Kidney (tissue), 14 donors: ENCODE data around the gene APOLD1. TPM values are rescaled to one million over a fixed set of nuclear protein-coding genes. Genes with fewer than 3 reads are reported as not detected.

Source experiments
- DNase-seq, 5 donors: peaks; one replicate each; pipeline ENCODE4 v3.0.0-alpha.2; 2013 to 2020
- FAIRE-seq: peaks from 2 replicates; lab custom pipeline; 2012; peaks lifted over from hg19 to GRCh38; lab: Jason Lieb, UNC
- H3K27ac ChIP-seq, 2 donors: one replicate each; pipeline ENCODE4 v1.7.0; 2013; ENCODE audit warnings: low read depth in 2 of 2, low read length in 2 of 2, inconsistent platforms in 1 of 2
- H3K27me3 ChIP-seq: one replicate; pipeline ENCODE4 v1.7.1; 2013; ENCODE audit warnings: low read length, inconsistent platforms; ENCODE audit not compliant: control insufficient read depth, insufficient read depth
- H3K36me3 ChIP-seq, 3 donors: one replicate each; pipeline versions ENCODE4 v1.7.0 to v1.7.1; 2013; ENCODE audit warnings: low read length in 3 of 3, control low read depth in 1 of 3, inconsistent platforms in 1 of 3; ENCODE audit not compliant: insufficient read depth in 3 of 3, control insufficient read depth in 2 of 3
- H3K4me1 ChIP-seq, 3 donors: one replicate each; pipeline versions ENCODE4 v1.7.0 to v1.7.1; 2013; ENCODE audit warnings: low read length in 3 of 3, inconsistent platforms in 1 of 3, low read depth in 1 of 3; ENCODE audit not compliant: control insufficient read depth in 2 of 3, insufficient read depth in 2 of 3
- H3K4me3 ChIP-seq, 3 donors: one replicate each; pipeline versions ENCODE4 v1.7.0 to v1.8.1; 2013; ENCODE audit warnings: low read length in 3 of 3, control low read depth in 1 of 3, inconsistent platforms in 1 of 3
- H3K9ac ChIP-seq, 3 donors: one replicate each; pipeline versions ENCODE4 v1.7.0 to v1.7.1; 2013; ENCODE audit warnings: low read length in 3 of 3, control low read depth in 1 of 3, inconsistent platforms in 1 of 3
- H3K9me3 ChIP-seq, 3 donors: one replicate each; pipeline versions ENCODE4 v1.7.0 to v1.7.1; 2013; ENCODE audit warnings: low read length in 3 of 3, control low read depth in 1 of 3, inconsistent platforms in 1 of 3; ENCODE audit not compliant: control insufficient read depth in 2 of 3, insufficient read depth in 1 of 3
- intact Hi-C: fragments of 100-400 bp; cut with DNase I; formaldehyde crosslinking; loops from one replicate; pipeline ENCODE4 v1.11.1; 2022
- polyA plus RNA-seq: library from polyadenylated mRNA; stranded (reverse); fragments of 350-450 nt; fragmentation: Illumina TruSeq; extraction: RNeasy Lipid Tissue Mini Kit (QIAGEN cat#74804); gene quantifications from one replicate; pipeline ENCODE4 v1.2.3, GENCODE V29; 2014; ENCODE audit warnings: low read depth, low replicate concordance; ENCODE audit not compliant: insufficient read depth
- total RNA-seq: library from RNA; stranded (reverse); fragmentation: NEBNext Ultra II Directional; extraction: Animal tissue kit (Norgen Biotek cat#: 25700); gene quantifications from one replicate; pipeline ENCODE4 v1.2.1, GENCODE V29; 2021
- TF ChIP-seq, protein P1 (sequence below): IDR thresholded peaks from 3 replicates; pipeline ENCODE4 v1.5.1; 2012; ENCODE audit warnings: mild to moderate bottlenecking, moderate library complexity, borderline replicate concordance; ENCODE audit not compliant: insufficient read depth; ENCODE audit errors: extremely low read depth
- donor health status: control.
- donor health status: control.
- donor health status: control.
- donor health status: control.
- donor health status: control.
- donor health status: DM: yes; HTN: yes; CAD: no.
- donor health status: Normal renal cell carcinoma (clear cell type).

APOLD1 gene
- total and polyA plus RNA-seq, 2 donors from 2014 or later, result 4.5 to 18.9 TPM

DNA sequence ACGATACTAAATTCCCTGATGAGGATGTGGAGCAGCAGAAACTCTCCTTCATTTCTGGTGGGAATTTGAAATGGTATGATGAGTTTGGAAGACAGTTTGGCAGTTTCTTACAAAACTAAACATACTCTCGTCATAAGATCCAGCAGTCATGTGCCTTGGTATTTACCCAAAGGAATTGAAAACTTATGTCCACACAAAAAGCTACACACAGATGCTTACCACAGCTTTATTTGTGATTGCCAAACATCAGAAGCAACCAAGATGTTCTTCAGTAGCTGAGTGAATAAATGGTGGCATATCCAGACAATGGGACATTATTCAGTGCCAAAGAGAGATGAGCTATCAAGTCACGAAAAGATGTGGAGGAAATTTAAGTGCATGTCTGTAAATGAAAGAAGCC is 10.7 kb upstream of the APOLD1 start:
- DNase-seq, result no peak

DNA sequence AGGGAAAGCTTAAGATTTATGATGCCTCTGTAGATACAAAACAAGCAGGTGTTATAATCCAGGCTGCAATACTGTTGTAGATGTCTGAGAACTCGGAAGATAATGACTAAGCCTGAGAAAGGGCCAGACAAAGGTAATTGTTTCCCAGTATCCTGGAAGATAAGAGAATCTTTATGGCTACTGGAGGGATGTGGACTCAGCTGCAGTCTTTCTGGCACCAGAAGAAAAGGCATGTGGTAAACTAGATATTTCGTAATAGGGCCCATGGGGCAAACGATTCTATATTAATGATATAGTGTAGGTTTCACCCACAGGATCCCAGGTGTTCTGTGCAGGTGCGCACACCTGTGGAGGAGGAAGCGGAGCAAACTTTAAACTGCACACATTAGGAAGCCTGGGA is 9.2 kb upstream of the APOLD1 start:
- Histone ChIP-seq H3K4me3 (no peak overlapping the region), H3K4me1 (no peaks in the 10 kb centered on the region), H3K9me3 (no peaks in the 10 kb centered on the region), H3K9ac (no peak overlapping the region), H3K27ac (no peak overlapping the region), H3K36me3 (no peaks in the 10 kb centered on the region), H3K27me3 (no peaks in the 10 kb centered on the region)
- DNase-seq, result no peak
- intact Hi-C loops, result no loop called here
- TF ChIP-seq, protein P1, sequence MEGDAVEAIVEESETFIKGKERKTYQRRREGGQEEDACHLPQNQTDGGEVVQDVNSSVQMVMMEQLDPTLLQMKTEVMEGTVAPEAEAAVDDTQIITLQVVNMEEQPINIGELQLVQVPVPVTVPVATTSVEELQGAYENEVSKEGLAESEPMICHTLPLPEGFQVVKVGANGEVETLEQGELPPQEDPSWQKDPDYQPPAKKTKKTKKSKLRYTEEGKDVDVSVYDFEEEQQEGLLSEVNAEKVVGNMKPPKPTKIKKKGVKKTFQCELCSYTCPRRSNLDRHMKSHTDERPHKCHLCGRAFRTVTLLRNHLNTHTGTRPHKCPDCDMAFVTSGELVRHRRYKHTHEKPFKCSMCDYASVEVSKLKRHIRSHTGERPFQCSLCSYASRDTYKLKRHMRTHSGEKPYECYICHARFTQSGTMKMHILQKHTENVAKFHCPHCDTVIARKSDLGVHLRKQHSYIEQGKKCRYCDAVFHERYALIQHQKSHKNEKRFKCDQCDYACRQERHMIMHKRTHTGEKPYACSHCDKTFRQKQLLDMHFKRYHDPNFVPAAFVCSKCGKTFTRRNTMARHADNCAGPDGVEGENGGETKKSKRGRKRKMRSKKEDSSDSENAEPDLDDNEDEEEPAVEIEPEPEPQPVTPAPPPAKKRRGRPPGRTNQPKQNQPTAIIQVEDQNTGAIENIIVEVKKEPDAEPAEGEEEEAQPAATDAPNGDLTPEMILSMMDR, result no peak
- no peak for FAIRE-seq

More for the DNA sequence above, 10.7 kb upstream of the APOLD1 start:
- Histone ChIP-seq H3K27ac (no peak overlapping the region), H3K27me3 (no peaks in the 10 kb centered on the region), H3K9me3 (no peaks in the 10 kb centered on the region), H3K4me1 (no peaks in the 10 kb centered on the region), H3K4me3 (no peak overlapping the region), H3K36me3 (no peaks in the 10 kb centered on the region), H3K9ac (no peak overlapping the region)
- TF ChIP-seq, protein P1, result no peak
- intact Hi-C loops, result no loop called here
- FAIRE-seq, result no peak

DNA sequence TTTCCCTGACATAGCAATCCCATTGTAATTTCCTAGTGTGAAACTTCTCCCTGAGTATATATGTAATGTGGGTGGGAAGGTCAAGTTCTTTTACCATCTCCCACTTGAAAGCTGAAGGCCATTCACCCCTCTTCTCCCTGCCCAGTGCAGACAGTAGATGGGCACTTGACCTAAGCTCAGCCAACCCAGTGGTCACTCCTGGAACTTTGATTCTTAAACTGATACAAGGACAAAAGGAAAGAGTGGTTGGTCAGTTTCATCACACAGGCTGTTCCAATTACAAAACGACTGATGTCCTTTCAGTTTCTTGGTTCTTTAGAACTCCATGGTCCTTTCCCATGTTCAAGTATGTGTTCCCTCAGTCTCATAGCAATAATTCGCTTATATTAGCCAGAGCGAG is 8.4 kb upstream of the APOLD1 start:
- H3K36me3 ChIP-seq, result no peaks in the 10 kb centered on the region
- H3K9ac ChIP-seq, result no peak overlapping the region
- no peak overlapping the region for H3K27ac ChIP-seq
- no peak for FAIRE-seq
- TF ChIP-seq, protein P1, result no peak
- H3K27me3 ChIP-seq, result no peaks in the 10 kb centered on the region
- DNase-seq, result no peak
- intact Hi-C loops, result no loop called here
- H3K4me3 ChIP-seq, result no peak overlapping the region
- no peaks in the 10 kb centered on the region for H3K4me1 ChIP-seq
- no peaks in the 10 kb centered on the region for H3K9me3 ChIP-seq

DNA sequence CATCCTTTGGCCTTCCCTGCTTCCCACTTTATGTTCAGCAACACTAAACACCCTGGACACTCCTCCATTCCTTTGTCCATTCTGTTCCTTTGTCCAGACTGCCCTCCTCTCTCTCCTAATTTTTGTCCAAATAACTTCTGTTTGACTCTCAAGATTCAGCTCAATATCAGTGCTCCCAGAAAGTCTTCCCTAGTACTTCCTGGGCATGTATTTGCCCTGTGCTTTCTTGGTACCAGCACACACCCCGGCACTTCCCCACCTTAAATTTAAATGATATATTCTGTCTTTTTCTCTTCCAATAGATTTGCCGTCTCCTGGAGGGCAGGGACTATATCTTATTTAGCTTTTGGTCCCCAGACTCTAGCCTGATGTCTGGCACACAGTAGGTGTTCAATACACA is 6.5 kb upstream of the APOLD1 start:
- DNase-seq (no peak), FAIRE-seq (no peak)
- Histone ChIP-seq H3K9me3 (no peaks in the 10 kb centered on the region), H3K27ac (no peak overlapping the region), H3K36me3 (no peaks in the 10 kb centered on the region), H3K9ac (no peak overlapping the region), H3K27me3 (no peaks in the 10 kb centered on the region), H3K4me3 (no peak overlapping the region), H3K4me1 (no peaks in the 10 kb centered on the region)
- TF ChIP-seq, protein P1, result no peak
- intact Hi-C loops, result no loop called here
